ENCODE results near the gene KLRC2.
"Not testable (repeated sequence)": the region's sequence is repeated elsewhere in the genome, so short reads cannot be mapped to it uniquely, and the experiment has no call there.

The KLRC2 gene

DNA sequence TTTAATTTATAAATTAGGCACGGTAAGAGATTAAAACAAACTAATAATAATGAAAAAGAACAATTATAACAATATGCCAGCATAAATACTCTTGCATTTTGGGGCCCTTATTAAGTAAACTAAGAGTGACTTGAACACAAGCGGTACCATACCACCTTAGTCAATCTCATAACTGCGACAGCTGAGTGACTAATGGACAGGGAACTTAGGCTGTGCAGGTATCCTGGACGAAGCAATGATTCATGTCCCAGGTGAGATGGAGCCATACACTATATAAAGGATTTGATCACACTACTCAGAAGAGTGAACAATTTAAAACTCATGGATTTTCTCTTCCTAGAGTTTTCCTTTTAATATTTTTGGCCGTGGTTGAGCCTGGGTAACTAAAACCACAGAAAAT is 30.5 kb downstream of the KLRC2 start:
- WGBS: 93% methylated on average over 3 of the region's 5 CpGs
- Histone ChIP-seq H3K27ac (ENCODE audit: low read depth, low read length) (no peak overlapping the region), H3K4me1 (ENCODE audit: insufficient read depth, low read length) (no peaks in the 10 kb centered on the region)

DNA sequence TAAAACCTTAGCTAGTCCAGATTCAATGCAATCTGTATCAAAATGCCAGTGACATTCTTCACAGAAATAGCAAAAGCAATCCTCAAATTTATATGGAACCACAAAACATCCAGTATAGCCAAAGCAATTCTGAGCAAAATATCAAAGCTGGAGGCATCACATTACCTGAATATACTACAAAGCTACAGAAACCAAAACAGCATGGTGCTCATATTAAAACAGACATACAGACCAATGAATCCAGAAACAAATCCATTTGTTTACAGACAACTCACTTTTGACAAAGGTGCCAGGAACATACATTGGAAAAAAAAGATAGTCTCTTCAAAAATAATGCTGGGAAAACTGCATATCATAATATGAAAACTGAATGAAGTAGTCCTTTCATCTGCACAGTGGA is 31.0 kb downstream of the KLRC2 start:
- no peaks in the 10 kb centered on the region for H3K4me1 ChIP-seq (ENCODE audit: insufficient read depth, low read length)
- H3K36me3 ChIP-seq (ENCODE audit: insufficient read depth, low read length): no peaks in the 10 kb centered on the region
- no peaks in the 10 kb centered on the region for H3K27me3 ChIP-seq (ENCODE audit: insufficient read depth, low read length)
- H3K9ac ChIP-seq (ENCODE audit: low read depth, low read length): no peak overlapping the region
- H3K9me3 ChIP-seq (ENCODE audit: insufficient read depth, low read depth, low read length): no peaks in the 10 kb centered on the region
- no peak overlapping the region for H3K27ac ChIP-seq (ENCODE audit: low read depth, low read length)
- H3K4me3 ChIP-seq (ENCODE audit: low read length): no peak overlapping the region

More for the DNA sequence above, 30.5 kb downstream of the KLRC2 start:
- no peaks in the 10 kb centered on the region for H3K36me3 ChIP-seq (ENCODE audit: insufficient read depth, low read length)
- H3K27me3 ChIP-seq (ENCODE audit: insufficient read depth, low read length): no peaks in the 10 kb centered on the region
- no peak overlapping the region for H3K4me3 ChIP-seq (ENCODE audit: low read length)
- H3K9me3 ChIP-seq (ENCODE audit: insufficient read depth, low read depth, low read length): no peaks in the 10 kb centered on the region
- H3K9ac ChIP-seq (ENCODE audit: low read depth, low read length): no peak overlapping the region

DNA sequence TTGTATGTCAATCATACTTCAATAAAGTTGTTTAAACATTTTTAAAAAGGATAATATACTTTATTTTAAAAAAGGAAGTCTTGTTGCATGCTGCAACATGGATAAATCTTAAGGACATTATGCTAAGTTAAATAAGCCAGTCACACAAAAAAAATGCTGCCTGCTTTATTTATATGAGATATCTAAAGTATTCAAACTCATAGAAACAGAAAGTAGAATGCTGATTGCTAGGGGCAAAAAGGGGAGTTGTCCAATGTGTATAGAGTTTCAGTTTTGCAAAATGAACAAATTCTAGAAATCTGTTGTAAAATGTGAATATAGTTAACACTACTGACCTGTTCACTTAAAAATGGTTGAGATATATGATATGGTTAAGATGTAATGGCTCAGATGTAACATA is 35.0 kb downstream of the KLRC2 start:
- Histone ChIP-seq H3K27me3 (ENCODE audit: insufficient read depth, low read length) (no peaks in the 10 kb centered on the region), H3K36me3 (ENCODE audit: insufficient read depth, low read length) (no peaks in the 10 kb centered on the region), H3K9ac (ENCODE audit: low read depth, low read length) (no peak overlapping the region), H3K4me1 (ENCODE audit: insufficient read depth, low read length) (no peaks in the 10 kb centered on the region), H3K4me3 (ENCODE audit: low read length) (no peak overlapping the region), H3K9me3 (ENCODE audit: insufficient read depth, low read depth, low read length) (no peaks in the 10 kb centered on the region), H3K27ac (ENCODE audit: low read depth, low read length) (no peak overlapping the region)

DNA sequence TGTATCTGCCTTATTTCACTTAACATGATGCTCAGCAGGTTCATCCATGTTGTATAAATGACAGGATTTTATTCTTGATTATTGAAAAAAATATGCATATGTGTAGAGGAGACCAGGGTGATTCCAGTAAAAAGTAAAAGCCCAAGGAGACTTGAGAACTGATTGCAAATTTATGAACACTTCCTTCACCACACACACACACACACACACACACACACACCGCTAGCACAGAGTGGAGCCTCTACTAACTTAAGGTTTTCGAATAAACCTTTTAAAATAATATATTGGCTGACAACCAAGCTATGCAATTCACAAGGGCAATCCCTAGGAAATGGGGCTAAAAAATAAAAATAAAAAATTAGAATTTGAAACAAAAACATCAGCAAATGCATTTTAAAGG is 37.6 kb downstream of the KLRC2 start:
- 95% methylated on average over 2 of the region's 2 CpGs for WGBS

DNA sequence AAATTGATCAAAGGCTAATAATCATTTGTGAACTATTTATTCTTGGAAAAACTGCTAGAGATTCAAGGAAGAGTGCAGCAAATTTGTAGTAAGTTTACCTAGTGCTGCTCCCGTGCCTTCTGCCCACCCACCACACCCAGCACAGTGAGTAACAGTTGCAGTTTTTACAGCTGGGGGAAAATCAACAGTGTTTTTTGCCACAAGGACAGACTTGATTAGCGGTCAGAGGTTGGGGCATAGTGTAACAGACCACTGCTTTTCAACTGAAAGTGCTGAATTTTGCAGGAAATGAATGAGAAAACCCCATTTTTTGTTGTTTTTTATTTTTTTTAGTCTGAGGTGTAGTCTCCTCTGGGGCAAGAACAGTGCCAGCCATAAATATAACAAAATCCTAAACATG is 38.5 kb downstream of the KLRC2 start:
- 86% methylated on average over 2 of the region's 2 CpGs for WGBS
- H3K9me3 ChIP-seq (ENCODE audit: insufficient read depth, low read depth, low read length): no peaks in the 10 kb centered on the region
- no peaks in the 10 kb centered on the region for H3K27me3 ChIP-seq (ENCODE audit: insufficient read depth, low read length)
- no peaks in the 10 kb centered on the region for H3K36me3 ChIP-seq (ENCODE audit: insufficient read depth, low read length)
- H3K4me1 ChIP-seq (ENCODE audit: insufficient read depth, low read length): peaks cover 3% of the 10 kb centered on the region; the same call in 1 of the 2 replicates
- H3K9ac ChIP-seq (ENCODE audit: low read depth, low read length): no peak overlapping the region
- H3K27ac ChIP-seq (ENCODE audit: low read depth, low read length): no peak overlapping the region
- no peak overlapping the region for H3K4me3 ChIP-seq (ENCODE audit: low read length)

More for the DNA sequence above, 37.6 kb downstream of the KLRC2 start:
- Histone ChIP-seq H3K36me3 (ENCODE audit: insufficient read depth, low read length) (no peaks in the 10 kb centered on the region), H3K9ac (ENCODE audit: low read depth, low read length) (no peak overlapping the region), H3K9me3 (ENCODE audit: insufficient read depth, low read depth, low read length) (no peaks in the 10 kb centered on the region), H3K4me3 (ENCODE audit: low read length) (no peak overlapping the region), H3K27ac (ENCODE audit: low read depth, low read length) (no peak overlapping the region), H3K27me3 (ENCODE audit: insufficient read depth, low read length) (no peaks in the 10 kb centered on the region), H3K4me1 (ENCODE audit: insufficient read depth, low read length) (peaks cover 3% of the 10 kb centered on the region; the same call in 1 of the 2 replicates)

DNA sequence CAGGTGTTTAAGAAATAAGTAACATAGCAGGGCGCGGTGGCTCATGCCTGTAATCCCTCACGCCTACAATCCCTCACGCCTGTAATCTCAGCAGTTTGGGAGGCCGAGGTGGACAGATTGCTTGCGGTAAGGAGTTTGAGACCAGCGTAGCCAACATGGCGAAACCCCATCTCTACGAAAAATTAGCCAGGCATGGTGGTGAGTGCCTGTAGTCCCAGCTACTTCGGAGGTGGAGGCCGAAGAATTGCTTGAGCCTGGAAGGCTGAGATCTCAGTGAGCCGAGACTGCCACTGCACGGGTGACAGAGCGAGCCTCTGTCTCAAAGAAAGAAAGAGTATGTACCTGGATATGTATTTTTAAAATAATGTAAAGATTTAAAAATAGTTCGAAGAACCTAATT is 39.6 kb downstream of the KLRC2 start:
- H3K36me3 ChIP-seq (ENCODE audit: insufficient read depth, low read length); H3K4me1 ChIP-seq (ENCODE audit: insufficient read depth, low read length); H3K9ac ChIP-seq (ENCODE audit: low read depth, low read length); H3K27ac ChIP-seq (ENCODE audit: low read depth, low read length); H3K27me3 ChIP-seq (ENCODE audit: insufficient read depth, low read length); H3K4me3 ChIP-seq (ENCODE audit: low read length); H3K9me3 ChIP-seq (ENCODE audit: insufficient read depth, low read depth, low read length): not testable (repeated sequence)
- 96% methylated on average over 15 of the region's 15 CpGs for WGBS

DNA sequence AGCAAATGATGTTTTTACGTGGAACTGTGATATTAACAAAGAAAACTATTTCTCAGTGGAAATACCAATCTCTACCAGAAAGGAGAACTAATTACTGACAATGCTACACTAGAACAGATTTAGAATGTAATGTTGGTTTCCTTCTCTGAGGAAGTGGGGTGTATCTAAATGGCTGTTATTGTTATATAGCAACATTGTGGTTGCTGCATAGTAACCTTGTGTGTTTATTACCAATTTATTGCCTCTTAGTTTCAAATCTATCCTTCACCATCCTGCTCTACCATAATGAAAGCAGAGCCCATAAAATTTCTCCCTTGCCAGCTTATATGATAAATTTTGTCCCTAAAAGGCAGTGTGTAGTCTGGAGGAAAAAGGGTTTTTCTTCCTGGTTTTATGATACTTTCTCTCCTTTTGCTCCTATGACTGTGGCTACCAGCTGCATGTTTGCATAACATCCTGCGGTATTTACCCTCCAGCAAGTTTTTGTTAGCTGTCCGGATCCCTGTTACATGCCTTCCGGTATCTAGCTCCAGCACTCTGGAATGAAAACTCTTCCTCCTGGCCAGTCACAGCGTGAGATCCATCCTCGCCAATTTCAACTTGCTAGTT is 40.3 kb downstream of the KLRC2 start:
- Histone ChIP-seq H3K4me1 (ENCODE audit: insufficient read depth, low read length) (peaks cover 3% of the 10 kb centered on the region; the same call in 1 of the 2 replicates), H3K36me3 (ENCODE audit: insufficient read depth, low read length) (no peaks in the 10 kb centered on the region), H3K4me3 (ENCODE audit: low read length) (no peak overlapping the region), H3K27ac (ENCODE audit: low read depth, low read length) (no peak overlapping the region), H3K9ac (ENCODE audit: low read depth, low read length) (no peak overlapping the region), H3K9me3 (ENCODE audit: insufficient read depth, low read depth, low read length) (no peaks in the 10 kb centered on the region), H3K27me3 (ENCODE audit: insufficient read depth, low read length) (no peaks in the 10 kb centered on the region)
- 52% methylated on average over 6 of the region's 6 CpGs for WGBS

DNA sequence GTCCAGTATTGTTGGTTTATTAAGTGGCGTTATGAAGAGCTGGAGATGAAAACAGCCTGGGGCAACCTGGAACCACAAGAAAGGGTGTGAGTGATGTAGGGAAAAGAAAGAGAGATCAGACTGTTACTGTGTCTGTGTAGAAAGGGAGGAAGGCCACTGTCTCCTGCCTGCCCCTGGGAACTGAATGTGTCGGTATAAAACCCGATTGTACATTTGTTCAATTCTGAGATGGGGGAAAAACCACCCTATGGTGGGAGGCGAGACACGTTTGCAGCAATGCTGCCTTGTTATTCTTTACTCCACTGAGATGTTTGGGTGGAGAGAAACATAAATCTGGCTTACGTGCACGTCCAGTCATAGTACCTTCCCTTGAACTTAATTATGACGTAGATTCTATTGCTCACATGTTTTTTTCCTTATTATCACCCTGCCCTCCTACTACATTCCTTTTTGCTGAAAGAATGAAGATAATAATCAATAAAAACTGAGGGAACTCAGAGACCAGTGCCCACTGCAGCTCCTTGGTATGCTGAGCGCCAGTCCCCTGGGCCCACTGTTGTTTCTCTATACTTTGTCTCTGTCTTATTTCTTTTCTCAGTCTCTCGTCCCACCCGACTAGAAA is 41.2 kb downstream of the KLRC2 start:
- H3K9me3 ChIP-seq (ENCODE audit: insufficient read depth, low read depth, low read length); H3K27me3 ChIP-seq (ENCODE audit: insufficient read depth, low read length); H3K4me1 ChIP-seq (ENCODE audit: insufficient read depth, low read length); H3K4me3 ChIP-seq (ENCODE audit: low read length); H3K36me3 ChIP-seq (ENCODE audit: insufficient read depth, low read length); H3K27ac ChIP-seq (ENCODE audit: low read depth, low read length); H3K9ac ChIP-seq (ENCODE audit: low read depth, low read length): not testable (repeated sequence)
- WGBS: 92% methylated on average over 11 of the region's 11 CpGs

DNA sequence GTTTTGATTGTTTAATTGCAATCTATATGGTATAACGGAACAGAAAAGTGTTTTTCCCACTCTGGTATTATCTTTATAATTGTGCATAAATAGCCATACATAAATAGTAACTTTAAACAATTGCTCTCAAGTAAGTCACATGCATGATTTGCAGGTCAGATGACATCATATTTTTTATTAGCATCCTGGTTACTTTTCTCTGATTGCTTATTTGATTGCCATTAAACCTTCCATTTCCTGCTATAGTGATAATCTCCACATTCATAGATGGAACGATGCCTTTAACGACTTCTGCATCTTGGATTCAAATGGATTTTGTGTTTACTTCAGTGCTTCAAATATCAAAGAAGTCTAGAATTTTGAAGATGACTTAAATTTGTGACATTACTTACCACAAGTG is 42.5 kb downstream of the KLRC2 start:
- no peak overlapping the region for H3K9ac ChIP-seq (ENCODE audit: low read depth, low read length)
- H3K4me1 ChIP-seq (ENCODE audit: insufficient read depth, low read length): peaks cover 3% of the 10 kb centered on the region; the same call in 1 of the 2 replicates
- H3K4me3 ChIP-seq (ENCODE audit: low read length): no peak overlapping the region
- H3K27me3 ChIP-seq (ENCODE audit: insufficient read depth, low read length): no peaks in the 10 kb centered on the region
- H3K36me3 ChIP-seq (ENCODE audit: insufficient read depth, low read length): no peaks in the 10 kb centered on the region
- no peaks in the 10 kb centered on the region for H3K9me3 ChIP-seq (ENCODE audit: insufficient read depth, low read depth, low read length)
- WGBS: 100% methylated on average over 1 of the region's 3 CpGs
- no peak overlapping the region for H3K27ac ChIP-seq (ENCODE audit: low read depth, low read length)

DNA sequence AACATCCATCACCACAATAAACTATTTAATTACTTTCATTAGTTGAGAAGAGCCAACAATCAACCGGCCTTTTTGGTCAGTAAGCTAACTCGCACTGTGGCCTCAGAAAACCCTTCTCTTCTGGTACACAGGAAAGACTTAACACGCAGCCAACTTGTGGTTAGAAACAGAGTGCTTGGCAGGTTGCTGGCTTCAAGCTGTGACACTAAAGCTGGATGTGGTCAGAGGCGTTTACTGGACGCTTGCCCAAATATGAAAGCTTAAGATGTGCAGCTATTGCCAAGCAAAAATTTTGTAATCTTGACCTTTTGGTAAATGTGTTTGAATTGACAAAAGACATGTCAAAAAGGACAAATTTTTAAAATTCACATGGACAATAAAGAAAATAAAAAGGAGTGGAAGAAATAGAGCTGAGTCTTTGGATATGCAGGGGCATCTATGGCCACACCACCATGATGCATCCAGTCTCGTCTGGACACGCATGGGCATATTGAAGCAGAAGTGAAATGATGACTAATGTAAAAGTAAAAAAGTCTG is 43.3 kb downstream of the KLRC2 start:
- Histone ChIP-seq H3K4me1 (ENCODE audit: insufficient read depth, low read length) (peaks cover 3% of the 10 kb centered on the region; the same call in 1 of the 2 replicates), H3K27me3 (ENCODE audit: insufficient read depth, low read length) (no peaks in the 10 kb centered on the region), H3K27ac (ENCODE audit: low read depth, low read length) (no peak overlapping the region), H3K9me3 (ENCODE audit: insufficient read depth, low read depth, low read length) (no peaks in the 10 kb centered on the region), H3K36me3 (ENCODE audit: insufficient read depth, low read length) (no peaks in the 10 kb centered on the region), H3K4me3 (ENCODE audit: low read length) (no peak overlapping the region), H3K9ac (ENCODE audit: low read depth, low read length) (no peak overlapping the region)
- 86% methylated on average over 7 of the region's 7 CpGs for WGBS

DNA sequence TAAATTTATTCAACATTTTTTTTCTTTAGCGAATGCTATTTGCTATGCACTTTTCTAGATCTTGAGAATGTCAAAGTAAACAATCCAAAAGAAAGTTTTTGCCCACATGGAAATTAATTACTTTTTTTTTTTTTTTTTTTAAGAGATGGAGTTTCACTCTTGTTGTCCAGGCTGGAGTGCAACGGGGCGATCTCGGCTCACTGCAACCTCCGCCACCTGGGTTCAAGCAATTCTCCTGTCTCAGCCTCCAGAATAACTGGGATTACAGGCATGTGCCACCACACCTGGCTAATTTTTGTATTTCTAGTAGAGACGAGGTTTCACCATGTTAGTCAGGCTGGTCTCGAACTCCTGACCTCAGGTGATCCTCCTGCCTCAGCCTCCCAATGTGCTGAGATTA is 44.8 kb downstream of the KLRC2 start:
- H3K9ac ChIP-seq (ENCODE audit: low read depth, low read length); H3K36me3 ChIP-seq (ENCODE audit: insufficient read depth, low read length); H3K4me3 ChIP-seq (ENCODE audit: low read length); H3K4me1 ChIP-seq (ENCODE audit: insufficient read depth, low read length); H3K27ac ChIP-seq (ENCODE audit: low read depth, low read length); H3K27me3 ChIP-seq (ENCODE audit: insufficient read depth, low read length); H3K9me3 ChIP-seq (ENCODE audit: insufficient read depth, low read depth, low read length): not testable (repeated sequence)
- 91% methylated on average over 6 of the region's 7 CpGs for WGBS
